ENCODE results near the gene MAGEF1.
A peak's percentile ranks its signal among the peaks of the same experiment; 100 is the strongest.

MAGEF1 gene

GRCh38 chr3:184690192-184690883 is 21.5 kb downstream of the MAGEF1 start:
- no peak for DNase-seq (ENCODE audit: low read depth)

DNA sequence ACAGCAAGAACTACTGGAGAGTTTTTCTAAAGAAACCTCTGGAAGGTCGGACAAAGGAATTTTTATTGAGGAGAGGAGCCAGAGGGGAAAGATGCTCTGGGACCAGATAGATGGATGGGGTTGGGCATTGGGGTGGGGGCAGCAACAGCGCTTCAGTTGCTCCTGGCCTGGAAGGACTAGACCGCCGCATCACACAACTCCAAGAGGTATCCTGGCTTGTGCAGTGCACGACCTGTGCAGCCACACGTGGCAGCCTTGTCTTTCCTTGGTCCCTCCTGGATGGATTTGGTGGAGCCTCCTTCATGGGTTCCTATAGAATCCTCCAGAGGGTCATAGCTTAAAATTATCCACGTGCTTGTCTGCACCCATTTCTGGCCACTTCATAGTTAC is 23.0 kb downstream of the MAGEF1 start:
- no peak for DNase-seq (ENCODE audit: low read depth)

- peak; percentile 44 for DNase-seq (ENCODE audit: low read depth)
These were observed 23.5 kb downstream of the MAGEF1 start for GRCh38 chr3:184688251-184688881.

DNA sequence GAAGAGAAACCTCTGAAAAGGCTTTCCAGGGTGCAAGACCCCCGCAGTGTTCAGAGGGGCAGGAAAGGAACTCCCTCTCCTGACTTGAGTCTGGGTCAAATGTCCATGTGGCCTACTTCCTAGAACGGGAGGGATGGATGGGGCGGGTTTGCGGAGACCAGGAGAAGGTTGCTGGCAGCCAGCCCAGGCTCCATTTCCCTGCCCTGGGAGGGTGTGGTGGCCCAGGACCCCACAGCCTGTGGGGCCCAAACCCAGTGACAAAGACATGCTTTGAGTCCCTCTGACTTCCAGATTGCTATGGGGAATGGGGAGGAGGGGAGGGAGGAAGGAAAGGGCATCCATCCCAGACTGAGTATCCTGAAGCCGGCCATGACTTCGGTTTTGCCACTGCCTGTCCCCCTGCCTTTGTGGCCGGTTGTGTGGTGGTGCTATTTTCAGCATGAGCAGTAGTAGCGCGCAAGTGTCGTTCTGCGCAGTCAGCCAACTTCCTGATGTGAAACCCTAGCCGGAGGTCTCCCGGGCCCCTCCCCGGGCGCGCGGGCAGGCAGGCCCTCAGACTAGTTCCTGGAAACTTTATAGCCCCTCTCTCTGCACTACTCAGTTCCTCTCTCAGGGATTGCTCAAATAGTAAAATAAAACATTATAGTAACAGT is 24.4 kb downstream of the MAGEF1 start:
- no peak for DNase-seq (ENCODE audit: low read depth)

- DNase-seq (ENCODE audit: low read depth), result no peak
These were observed 26.2 kb downstream of the MAGEF1 start for GRCh38 chr3:184685646-184686045.

DNA sequence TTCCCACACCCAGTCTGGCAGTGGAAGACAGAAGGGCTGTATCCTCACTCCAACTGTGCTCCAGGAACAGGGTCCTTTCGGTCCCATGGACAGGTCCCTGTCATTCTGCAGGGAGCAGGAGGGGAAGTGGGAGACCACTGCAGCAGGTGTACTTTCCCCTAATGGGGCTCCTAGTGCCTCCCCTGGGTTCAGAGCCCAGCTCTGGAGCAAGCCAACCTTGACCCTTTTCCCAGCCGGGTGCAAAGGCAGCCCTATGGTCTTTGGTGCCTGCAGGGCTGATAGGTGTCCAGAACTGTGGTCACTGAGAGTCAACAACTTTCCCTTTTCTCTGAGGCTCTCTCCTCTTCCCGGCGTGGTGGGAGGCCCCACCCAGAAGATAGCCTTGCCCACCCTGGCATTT is 26.8 kb downstream of the MAGEF1 start:
- no peak for DNase-seq (ENCODE audit: low read depth)

DNA sequence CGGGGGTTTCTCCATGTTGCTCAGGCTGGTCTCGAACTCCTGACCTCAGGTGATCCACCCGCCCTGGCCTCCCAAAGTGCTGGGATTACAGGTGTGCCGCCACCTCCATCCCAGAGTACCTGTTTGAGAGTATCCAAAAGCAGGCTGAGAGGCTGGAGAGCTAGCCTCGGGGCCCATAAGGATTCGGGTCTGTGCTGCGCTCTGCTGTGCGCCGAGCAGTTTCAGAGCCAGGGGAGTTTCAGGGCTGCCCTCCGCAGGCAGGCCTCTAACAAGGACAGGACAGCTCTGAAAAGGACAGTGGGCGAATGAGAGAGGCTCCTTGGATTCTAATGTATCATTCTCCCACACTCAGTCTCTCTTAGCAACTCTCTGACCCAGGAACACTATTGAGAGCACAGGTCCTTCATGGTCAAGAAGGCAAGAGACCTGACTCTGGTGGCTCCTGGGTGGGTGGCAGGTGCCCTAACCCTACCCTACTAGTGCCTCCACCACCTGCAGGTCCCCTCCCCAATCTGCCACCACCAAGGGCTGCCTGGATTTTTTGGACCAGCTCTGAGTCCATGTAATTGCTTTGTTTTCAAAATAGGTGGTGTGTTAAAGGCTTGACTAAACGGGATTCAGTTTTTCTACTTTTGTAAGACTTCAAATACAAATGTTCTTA is 27.8 kb downstream of the MAGEF1 start:
- no peak for DNase-seq (ENCODE audit: low read depth)

DNA sequence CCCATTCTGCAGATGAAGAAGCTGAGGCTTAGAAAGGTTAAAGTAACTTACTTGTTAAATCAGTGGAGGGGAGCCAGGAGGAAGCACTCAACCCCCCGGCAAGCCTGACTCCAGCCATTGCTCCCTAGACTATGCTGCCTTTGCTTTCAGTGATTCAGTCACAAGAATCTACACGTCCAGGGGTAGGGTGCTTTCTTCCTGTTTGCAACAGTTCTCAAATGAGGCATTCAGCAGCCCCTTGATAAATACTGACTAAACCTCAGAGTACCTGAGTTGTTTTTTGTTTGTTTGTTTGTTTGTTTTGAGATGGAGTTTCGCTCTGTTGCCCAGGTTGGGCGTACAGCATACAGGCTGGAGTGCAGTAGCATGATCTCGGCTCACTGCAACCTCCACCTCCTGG is 28.6 kb downstream of the MAGEF1 start:
- no peak for DNase-seq (ENCODE audit: low read depth)

DNA sequence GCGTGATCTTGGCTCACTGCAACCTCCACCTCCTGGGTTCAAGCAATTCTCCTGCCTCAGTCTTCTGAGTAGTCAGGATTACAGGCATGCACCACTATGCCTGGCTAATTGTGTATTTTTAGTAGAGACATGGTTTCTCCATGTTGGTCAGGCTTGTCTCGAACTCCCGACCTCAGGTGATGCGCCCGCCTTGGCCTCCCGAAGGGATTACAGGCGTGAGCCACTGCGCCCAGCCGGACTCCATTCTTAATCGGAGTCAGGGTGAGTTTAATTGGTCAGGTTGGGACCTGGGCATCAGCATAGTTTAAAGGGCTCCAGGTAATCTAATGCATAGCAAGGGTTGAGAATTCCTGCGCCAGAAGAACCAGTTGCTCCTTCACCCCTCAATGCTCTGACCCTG is 29.2 kb downstream of the MAGEF1 start:
- no peak for DNase-seq (ENCODE audit: low read depth)

DNA sequence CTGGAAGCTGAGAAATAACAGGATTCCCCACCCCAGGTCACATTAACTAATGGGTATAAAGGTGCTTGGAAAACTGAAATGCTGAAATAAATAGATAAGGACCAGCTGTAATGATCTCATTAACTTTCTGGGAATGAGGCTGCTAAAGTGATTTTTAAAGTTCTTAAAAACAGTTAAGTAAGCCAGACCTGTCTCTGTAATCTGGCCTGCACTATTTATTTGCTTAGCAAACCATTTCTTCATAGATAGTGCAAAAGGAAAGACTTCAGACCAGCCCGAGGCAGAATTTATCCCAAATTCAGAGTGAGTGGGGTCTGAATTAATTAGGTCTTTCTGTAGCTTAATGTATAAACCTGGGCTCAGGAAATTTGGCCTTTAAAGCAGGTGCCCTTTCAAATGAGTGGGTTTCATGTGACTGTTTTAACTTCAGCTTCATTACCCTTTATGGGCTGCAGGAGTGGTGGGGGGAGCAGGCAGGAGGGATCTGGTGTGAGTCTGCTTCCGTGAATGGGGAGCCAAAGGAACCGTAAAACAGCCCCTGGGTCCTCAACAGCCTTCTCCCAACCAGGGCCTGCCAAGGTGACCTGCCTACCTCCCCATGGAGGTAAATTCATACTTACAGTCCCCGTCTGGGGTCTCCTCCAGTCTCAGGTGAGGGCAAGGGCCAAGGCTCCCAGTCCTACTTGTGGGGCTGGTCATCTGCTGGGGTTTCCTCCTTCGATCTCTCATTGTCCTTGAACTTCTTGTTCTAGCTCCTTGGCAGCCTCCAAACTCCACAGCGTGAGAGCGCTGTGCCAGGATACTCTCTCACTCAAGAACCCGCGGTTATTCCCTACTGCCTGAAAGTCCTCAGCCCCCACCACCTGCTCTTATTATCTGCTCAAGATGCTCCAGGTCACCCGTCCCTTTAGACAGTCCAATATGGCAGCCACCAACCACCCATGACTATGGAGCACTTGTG is 31.2 kb downstream of the MAGEF1 start:
- no peak for DNase-seq (ENCODE audit: low read depth)

DNA sequence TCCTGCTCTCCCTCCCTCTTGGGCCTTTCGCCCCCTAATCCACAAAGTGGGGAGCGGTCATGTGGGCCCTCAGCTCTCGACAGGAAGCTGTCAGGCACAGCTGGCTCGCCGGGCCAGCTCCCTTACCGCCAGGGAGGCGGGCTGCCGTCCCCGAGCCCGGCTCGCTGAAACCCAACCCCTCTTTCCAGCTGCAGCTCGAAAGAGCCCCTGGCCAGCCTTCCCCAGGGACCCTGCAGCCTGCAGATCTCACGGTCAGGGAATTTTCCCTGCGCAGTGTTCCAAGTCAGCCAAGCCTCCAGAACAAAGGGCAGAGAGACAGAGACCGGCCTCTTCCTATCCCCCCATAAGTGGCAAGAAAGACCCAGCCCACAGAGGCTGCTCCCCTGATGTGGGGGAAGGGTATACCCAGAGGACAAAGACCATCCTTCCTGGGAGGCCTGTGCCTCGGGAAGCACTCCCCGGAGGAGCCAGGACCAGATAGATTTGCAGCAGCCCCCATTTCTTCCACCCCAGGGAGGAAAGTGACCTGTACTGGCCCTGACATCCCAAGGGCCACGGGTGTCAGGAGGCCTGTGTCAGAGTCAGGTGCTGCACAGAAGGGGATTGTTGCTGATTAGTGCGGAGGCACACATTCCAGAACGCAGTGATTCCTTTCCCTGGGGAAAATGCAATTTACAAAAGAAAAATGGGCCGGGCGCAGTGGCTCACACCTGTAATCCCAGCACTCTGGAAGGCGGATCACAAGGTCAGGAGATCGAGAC is 32.6 kb downstream of the MAGEF1 start:
- no peak for DNase-seq (ENCODE audit: low read depth)

DNA sequence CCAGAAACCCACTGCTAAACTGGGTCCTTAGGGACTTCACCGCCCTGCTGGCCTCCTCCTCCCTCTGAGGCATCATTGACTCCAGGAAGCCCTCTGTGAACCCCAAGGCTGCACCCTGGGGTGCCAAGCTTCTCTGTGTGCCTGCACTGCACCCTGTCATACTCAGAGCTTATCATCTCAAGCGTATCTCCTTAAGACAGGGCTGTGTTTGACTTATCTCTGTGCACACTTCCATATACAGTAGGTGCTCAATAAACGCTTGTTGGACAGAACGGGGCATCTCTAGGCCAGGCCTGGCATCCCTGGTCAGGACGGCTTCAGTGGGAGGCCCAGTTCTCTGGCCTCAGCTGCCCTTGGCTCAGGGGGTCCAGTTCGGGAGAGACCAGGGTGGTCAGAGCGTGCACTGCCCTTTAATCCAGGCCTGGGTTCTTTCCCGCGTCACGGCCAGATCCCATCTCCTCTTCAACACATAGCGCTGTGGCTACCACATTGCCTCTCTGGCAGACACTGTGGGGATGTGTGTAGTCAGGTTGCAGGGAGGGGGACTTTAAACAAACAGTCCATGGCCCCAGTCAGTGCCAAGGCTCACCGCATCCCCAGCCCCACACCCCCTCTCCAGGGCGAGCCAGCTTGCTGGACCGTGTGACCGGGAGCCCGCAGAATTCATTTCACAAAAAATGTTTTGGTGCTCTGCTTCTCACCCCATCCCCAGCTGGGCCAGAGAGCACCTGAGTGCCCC is 33.4 kb downstream of the MAGEF1 start:
- no peak for DNase-seq (ENCODE audit: low read depth)

DNA sequence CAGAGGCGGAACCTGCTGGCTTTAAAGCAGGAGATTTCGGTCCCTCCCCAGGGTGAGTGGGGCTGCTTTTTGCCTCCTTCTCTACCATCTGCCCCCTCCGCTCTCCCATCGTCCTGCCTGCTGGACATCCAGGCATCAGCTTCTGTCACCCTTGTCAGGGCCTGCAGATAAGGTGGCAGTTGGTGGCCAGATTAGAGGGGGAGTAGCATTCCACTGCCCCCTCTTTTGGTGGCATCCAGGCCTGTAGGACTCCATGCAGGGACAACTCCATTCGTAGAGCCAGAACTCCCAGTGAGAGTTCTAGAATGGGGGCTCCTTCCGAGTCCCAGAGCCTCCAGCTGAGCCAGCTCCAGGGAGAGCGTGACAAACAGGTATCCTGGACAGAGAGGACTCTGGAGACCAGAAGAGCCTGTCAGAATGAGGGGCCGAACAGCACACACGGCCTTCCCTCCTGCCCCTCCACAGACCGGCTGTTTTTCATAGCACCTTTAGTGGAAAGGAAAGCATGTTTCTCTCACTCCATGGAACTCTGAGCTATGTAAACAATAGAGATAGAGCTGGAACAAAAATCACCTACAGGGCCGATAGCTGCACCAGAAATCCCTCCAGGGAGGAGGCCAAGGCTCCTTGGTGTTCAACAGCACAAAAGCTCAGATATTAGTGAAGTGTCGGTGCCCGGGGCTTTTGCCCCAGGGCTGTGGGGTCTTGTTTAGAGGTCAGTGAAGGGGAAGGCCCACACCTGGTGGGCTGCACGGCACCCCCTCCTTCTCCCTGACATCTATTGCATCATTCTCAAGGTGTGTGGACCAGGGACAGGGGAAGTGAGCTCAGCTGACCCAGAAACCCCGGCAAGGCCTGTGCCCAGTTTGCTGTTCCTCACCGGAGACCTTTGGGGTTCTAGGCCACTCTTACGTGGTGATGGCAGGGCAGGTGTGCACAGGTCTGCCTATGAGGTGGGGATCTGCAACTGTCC is 34.2 kb downstream of the MAGEF1 start:
- DNase-seq (ENCODE audit: low read depth), result no peak

DNA sequence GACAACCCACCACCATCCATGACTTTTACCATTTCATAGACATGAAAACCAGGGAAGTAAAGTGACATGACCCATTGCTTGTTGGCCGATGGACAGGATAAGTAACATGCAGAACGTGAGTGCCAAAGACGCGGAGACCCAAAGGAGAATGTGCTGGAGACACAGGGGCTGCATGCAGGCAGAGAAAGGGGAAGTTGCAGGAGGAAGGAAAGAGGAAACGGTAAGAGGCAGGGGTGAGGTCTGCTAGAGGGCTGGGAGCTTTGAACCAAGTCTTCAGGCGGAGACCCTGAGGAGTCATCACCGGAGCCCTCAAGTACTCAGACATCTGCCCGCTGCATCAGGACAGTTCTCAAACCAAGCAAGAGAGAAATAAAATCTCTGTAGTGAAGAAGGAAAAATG is 34.9 kb downstream of the MAGEF1 start:
- DNase-seq (ENCODE audit: low read depth), result no peak

- DNase-seq (ENCODE audit: low read depth), result no peak
These were observed 37.2 kb downstream of the MAGEF1 start for GRCh38 chr3:184674626-184675025.

DNA sequence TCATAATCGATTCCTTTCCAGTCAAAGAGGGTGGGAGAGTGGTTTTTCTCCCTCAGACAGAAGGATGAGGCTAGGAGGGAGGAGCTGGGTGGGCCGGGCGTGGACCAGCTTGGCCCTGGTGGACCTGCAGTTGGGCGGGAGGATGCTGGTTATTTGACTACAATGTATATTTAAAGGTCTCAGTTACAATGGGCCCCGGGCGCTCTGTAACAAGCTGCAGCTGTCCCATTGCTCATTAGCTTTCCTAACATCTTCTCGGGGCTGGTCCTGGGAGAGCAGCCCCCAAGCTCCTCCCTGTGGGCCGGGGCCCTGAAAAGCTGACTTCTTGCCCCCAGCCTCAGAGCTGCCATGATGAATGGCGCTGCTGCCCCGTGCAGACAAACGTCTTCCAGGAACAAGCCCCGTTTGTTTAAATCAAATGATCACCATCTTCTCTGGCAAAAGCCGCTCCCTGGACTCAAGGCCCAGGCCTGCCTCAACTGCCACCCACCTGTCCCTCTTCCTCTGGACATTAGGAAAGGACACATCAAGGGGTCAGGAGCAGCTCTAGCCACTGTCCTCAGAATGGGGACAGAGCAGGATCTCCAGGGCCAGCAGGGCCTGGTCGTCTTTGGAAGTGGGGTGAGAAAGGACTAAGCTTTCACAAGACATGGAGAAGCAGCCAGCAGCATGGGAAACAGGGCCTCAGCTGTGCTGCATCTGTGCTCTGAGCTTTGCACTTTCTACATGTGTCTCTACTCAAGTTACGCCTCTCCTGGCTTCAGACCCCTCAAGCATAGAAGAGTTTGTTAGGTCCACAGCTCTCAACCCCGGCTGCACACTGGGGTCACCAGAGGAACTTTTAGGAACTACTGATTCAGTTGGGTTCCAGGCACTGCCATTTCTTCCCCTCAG is 38.6 kb downstream of the MAGEF1 start:
- no peak for DNase-seq (ENCODE audit: low read depth)

DNA sequence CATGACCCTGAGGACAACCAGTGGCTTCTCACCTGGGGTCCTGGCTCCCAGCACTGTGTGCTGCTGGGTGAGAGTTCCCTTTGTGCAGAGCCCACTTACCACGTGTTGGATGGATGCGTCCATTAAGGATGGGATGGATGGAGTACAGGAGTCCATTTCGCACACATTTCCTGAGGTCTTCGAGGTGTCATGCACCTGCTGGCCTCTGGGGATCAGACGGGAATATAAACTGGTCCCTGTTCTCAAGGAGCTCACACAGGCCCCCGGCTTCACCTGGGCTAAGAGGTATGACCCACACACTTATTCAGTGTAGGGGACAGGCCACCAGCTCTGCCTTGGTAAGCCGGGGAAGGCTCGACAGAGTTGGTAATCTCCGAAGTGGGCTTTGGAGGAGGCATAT is 39.5 kb downstream of the MAGEF1 start:
- DNase-seq (ENCODE audit: low read depth), result no peak

DNA sequence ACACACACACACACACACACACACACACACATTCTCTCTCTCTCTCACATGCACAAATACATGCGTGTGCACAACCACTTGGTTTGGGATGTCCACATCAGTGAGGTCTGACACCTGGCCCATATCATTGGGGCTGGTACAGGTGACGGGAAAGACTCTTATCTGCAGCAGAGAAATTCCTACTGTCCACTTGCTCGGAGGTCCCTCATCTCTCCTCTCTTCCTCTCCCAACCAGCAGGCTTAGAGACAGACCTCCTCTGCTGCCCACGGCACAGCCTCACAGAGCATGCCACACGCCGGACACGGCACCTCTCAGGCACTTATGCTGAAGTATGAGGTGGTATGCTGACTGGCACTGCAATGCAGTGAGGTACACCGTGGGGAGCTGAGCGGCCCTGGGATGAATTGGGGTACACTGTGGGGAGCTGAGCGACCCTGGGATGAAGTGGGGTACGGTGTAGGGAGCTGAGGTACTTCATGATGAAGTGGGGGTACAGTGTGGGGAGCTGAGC is 41.7 kb downstream of the MAGEF1 start:
- no peak for DNase-seq (ENCODE audit: low read depth)
